Thoracic aorta (tissue), 2 donors: Measurements from ENCODE around the gene RASD1. TPM values are rescaled to one million over a fixed set of nuclear protein-coding genes. Genes with fewer than 3 reads are reported as not detected.
"Not testable (repeated sequence)": the region's sequence is repeated elsewhere in the genome, so short reads cannot be mapped to it uniquely, and the experiment has no call there.

Experiments used
- ATAC-seq: fragments of 150-250 bp; one replicate; pipeline ENCODE4 v1.8.0; 2017; ENCODE audit warnings: low read depth; ENCODE audit not compliant: insufficient number of reproducible peaks, low FRiP score
- DNase-seq: peaks from one replicate; pipeline ENCODE4 v3.0.0-alpha.2; 2020; ENCODE audit warnings: low spot score
- H3K27ac ChIP-seq, 2 donors: fragments of 200-600 bp; sonication (generic); 1 replicate in 1 of 2; 2 replicates in 1 of 2; pipeline ENCODE4 v1.5.1; 2016; ENCODE audit warnings: mild to moderate bottlenecking in 2 of 2, moderate library complexity in 2 of 2
- H3K27me3 ChIP-seq: fragments of 200-600 bp; sonication (generic); replicated peaks from 2 replicates; pipeline ENCODE4 v1.6.0; 2016; ENCODE audit warnings: mild to moderate bottlenecking; ENCODE audit not compliant: insufficient read depth
- H3K36me3 ChIP-seq: fragments of 200-600 bp; sonication (generic); one replicate; pipeline ENCODE4 v1.5.1; 2016
- H3K4me1 ChIP-seq, 2 donors: fragments of 200-600 bp; sonication (generic); 1 replicate in 1 of 2; 2 replicates in 1 of 2; pipeline versions ENCODE4 v1.5.1 to v1.6.0; 2016; ENCODE audit warnings: low read depth in 2 of 2, mild to moderate bottlenecking in 1 of 2; ENCODE audit not compliant: control insufficient read depth in 1 of 2
- H3K4me3 ChIP-seq: fragments of 200-600 bp; sonication (generic); 2 replicates; pipeline ENCODE4 v1.5.1; 2016; ENCODE audit warnings: mild to moderate bottlenecking
- H3K9me3 ChIP-seq: fragments of 200-600 bp; sonication (generic); 2 replicates; pipeline ENCODE4 v1.5.1; 2016
- total RNA-seq, 2 donors: library from RNA; depleted of rRNA; stranded (reverse); fragments of >200 nt; gene quantifications; one replicate each; pipeline versions ENCODE4 v1.1.0 to v1.2.3, GENCODE V29; 2016
- TF ChIP-seq, protein P1 (sequence below): fragments of 200-600 bp; sonication (generic); IDR thresholded peaks from one replicate; pipeline ENCODE4 v1.5.1; 2019; ENCODE audit warnings: antibody characterized with exemption

RASD1 gene
- total RNA-seq, 2 donors from 2014 or later = 23.0 to 28.9 TPM

DNA sequence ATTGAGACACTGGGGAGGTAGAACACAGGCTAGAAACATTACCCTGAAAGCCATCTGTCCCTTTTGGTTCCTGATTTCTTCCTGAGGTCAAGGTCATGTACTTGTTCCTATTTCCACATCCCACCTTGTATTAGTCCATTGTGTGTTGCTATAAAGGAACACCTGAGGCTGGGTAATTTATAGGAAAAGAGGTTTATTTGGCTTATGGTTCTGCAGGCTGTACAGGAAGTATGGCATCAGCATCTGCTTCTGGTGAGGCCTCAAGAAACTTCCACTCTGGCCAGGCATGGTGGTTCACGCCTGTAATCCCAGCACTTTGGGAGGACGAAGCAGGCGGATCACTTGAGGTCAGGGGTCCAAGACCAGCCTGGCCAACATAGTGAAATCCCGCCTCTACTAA is 26.8 kb downstream of the RASD1 start:
- TF ChIP-seq, protein P1, sequence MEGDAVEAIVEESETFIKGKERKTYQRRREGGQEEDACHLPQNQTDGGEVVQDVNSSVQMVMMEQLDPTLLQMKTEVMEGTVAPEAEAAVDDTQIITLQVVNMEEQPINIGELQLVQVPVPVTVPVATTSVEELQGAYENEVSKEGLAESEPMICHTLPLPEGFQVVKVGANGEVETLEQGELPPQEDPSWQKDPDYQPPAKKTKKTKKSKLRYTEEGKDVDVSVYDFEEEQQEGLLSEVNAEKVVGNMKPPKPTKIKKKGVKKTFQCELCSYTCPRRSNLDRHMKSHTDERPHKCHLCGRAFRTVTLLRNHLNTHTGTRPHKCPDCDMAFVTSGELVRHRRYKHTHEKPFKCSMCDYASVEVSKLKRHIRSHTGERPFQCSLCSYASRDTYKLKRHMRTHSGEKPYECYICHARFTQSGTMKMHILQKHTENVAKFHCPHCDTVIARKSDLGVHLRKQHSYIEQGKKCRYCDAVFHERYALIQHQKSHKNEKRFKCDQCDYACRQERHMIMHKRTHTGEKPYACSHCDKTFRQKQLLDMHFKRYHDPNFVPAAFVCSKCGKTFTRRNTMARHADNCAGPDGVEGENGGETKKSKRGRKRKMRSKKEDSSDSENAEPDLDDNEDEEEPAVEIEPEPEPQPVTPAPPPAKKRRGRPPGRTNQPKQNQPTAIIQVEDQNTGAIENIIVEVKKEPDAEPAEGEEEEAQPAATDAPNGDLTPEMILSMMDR = no peak
- Histone ChIP-seq H3K9me3 (no peaks in the 10 kb centered on the region), H3K27ac (no peak overlapping the region), H3K4me3 (no peak overlapping the region), H3K4me1 (no peaks in the 10 kb centered on the region), H3K36me3 (no peaks in the 10 kb centered on the region), H3K27me3 (no peaks in the 10 kb centered on the region)
- no peak for ATAC-seq
- no peak for DNase-seq

DNA sequence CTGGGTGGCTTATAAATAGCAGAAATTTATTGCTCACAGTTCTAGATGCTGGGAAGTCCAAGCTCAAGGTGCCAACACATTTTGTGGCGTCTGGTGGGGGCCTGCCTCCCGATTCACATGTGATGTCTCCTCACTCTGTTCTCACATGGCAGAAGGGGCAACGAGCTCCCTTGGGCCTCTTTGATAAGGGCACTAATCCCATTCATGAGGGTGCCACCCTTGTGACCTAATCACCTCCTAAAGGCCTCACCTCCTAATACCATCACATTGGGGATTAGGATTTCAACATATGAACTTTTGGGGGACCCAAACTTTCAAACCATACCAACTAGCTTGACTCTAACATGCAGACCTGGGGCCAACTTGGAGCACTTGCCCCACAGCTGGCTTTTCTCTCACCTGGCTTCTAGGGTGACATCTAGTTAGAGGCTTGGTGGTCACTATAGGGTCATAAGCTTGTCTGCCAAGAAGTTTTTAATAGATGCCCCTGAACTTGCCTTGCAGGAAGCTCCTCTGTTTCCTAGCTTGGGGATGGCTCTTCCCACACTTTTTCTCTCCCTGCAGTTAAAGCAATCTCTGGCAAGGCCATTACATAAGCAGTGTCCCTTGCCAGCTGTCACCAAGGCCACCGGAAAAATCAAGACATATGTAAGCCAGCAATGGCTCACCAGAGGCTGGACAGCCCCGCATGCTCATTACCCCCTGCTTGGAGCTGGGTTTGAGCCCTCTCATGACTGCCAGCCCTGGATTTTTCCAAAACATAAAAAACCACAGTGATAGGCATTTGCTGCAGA is 27.8 kb downstream of the RASD1 start:
- TF ChIP-seq, protein P1 = no peak
- H3K9me3 ChIP-seq = no peaks in the 10 kb centered on the region
- no peak for ATAC-seq
- H3K36me3 ChIP-seq = no peaks in the 10 kb centered on the region
- no peak overlapping the region for H3K27ac ChIP-seq
- DNase-seq = no peak
- no peak overlapping the region for H3K4me3 ChIP-seq
- no peaks in the 10 kb centered on the region for H3K27me3 ChIP-seq
- no peaks in the 10 kb centered on the region for H3K4me1 ChIP-seq

DNA sequence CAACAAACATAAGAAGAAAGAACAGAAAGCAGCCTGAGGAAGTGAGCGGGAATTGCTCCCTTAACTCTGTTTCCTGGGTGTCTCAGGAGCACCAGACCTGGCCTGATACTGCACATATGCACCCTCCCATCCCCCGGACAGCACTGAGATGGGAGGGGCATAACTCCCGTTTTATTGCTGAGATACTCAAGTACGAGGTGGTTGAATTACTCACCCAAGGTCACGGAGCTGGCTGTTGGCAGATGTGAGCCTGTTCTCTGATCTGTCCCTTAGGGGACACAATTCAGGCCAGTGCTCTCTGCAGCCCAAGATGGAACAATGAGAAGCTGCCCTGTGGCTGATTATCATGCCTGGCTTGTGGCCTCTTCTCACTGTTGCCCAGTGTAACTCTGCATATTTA is 28.5 kb downstream of the RASD1 start:
- DNase-seq = no peak
- no peaks in the 10 kb centered on the region for H3K27me3 ChIP-seq
- no peaks in the 10 kb centered on the region for H3K4me1 ChIP-seq
- H3K27ac ChIP-seq = no peak overlapping the region
- TF ChIP-seq, protein P1 = no peak
- ATAC-seq = no peak
- no peak overlapping the region for H3K4me3 ChIP-seq
- no peaks in the 10 kb centered on the region for H3K36me3 ChIP-seq
- no peaks in the 10 kb centered on the region for H3K9me3 ChIP-seq

DNA sequence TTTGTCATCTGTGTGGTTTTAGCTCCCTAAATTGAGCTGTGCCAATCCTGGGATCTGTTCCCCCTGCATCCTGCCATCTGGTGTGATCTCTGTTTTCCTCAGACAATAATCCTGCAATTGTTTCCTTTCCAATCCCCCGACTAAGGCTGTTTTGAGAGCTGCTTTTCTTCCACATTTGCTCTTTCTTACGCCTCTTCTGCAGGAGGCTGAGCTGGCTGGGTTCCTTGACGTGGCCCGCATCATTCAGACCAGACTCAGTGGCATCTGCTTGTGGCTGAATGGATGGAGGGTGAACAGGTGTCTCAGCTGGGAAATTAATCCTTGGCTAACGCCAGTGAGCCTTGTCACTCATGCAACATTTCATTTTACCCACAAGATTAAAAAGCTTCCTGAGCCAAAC is 29.2 kb downstream of the RASD1 start:
- ATAC-seq = no peak
- no peak for DNase-seq
- H3K4me1 ChIP-seq = no peaks in the 10 kb centered on the region
- H3K27ac ChIP-seq = no peak overlapping the region
- TF ChIP-seq, protein P1 = no peak
- no peaks in the 10 kb centered on the region for H3K9me3 ChIP-seq
- H3K36me3 ChIP-seq = no peaks in the 10 kb centered on the region
- H3K4me3 ChIP-seq = no peak overlapping the region
- no peaks in the 10 kb centered on the region for H3K27me3 ChIP-seq

DNA sequence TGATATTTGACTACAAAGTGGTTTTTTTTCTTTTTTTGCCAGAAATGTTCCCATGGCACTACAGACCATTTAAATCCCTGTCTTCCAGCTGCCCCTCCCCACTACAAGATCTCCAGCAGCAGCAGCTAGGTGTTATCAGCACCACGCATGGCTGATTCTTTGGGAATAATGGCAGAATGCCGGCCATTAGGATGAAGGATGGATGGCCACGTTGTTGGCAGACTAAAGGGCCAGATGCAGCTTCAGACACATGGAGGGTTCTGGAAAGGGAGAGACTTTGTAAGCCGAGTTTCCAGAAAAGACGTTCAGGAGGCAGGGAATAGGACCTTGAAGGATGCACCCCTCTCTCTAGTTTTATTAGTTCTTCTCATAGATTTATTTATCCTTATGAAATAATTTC is 29.7 kb downstream of the RASD1 start:
- H3K4me3 ChIP-seq = no peak overlapping the region
- H3K36me3 ChIP-seq = no peaks in the 10 kb centered on the region
- no peaks in the 10 kb centered on the region for H3K9me3 ChIP-seq
- H3K27ac ChIP-seq = no peak overlapping the region
- H3K27me3 ChIP-seq = no peaks in the 10 kb centered on the region
- TF ChIP-seq, protein P1 = no peak
- DNase-seq (no peak), ATAC-seq (no peak)
- no peaks in the 10 kb centered on the region for H3K4me1 ChIP-seq

DNA sequence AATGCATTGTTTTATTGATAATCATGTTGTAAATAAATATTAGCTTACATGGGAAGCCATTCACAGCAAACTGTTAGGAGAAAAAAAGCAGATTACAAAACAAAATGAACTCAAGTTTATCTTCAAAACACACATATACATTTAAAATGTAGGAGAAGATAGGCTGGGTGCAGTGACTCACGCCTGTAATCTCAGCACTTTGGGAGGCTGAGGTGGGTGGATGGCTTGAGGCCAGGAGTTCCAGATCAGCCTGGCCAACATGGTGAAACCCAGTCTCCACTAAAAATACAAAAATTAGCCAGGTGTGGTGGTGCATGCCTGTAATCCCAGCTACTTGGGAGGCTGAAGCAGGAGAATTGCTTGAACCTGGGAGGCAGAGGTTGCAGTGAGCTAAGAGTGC is 30.3 kb downstream of the RASD1 start:
- not testable (repeated sequence) for ATAC-seq, H3K27me3 ChIP-seq, H3K27ac ChIP-seq, H3K4me3 ChIP-seq, DNase-seq, H3K36me3 ChIP-seq, H3K9me3 ChIP-seq, H3K4me1 ChIP-seq
